Ovary (tissue), 9 donors: Measurements from ENCODE around the gene FLOT2. TPM values are rescaled to one million over a fixed set of nuclear protein-coding genes. Genes with fewer than 3 reads are reported as not detected.

Experiments used
- DNase-seq, 5 donors: peaks; one replicate each; pipeline ENCODE4 v3.0.0-alpha.2; 2019 to 2020
- H3K27ac ChIP-seq, 2 donors: fragments of 200-600 bp; one replicate each; pipeline versions ENCODE4 v1.5.1 to v1.8.0; 2019 to 2022
- H3K27me3 ChIP-seq: fragments of 200-600 bp; one replicate; pipeline ENCODE4 v1.8.0; 2022
- H3K36me3 ChIP-seq: fragments of 200-600 bp; sonication (generic); one replicate; pipeline ENCODE4 v1.5.1; 2019
- H3K4me1 ChIP-seq: one replicate; pipeline ENCODE4 v1.8.1; 2013; ENCODE audit warnings: mild to moderate bottlenecking, moderate library complexity; ENCODE audit not compliant: insufficient read depth
- H3K4me3 ChIP-seq: fragments of 200-600 bp; sonication (generic); one replicate; pipeline ENCODE4 v1.5.1; 2017
- H3K9me3 ChIP-seq, 2 donors: fragments of 200-600 bp in 1 of 2; sonication (generic) in 1 of 2; one replicate each; pipeline versions ENCODE4 v1.5.1 to v1.8.1; 2013 to 2019; ENCODE audit warnings: mild to moderate bottlenecking in 1 of 2, moderate library complexity in 1 of 2
- EP300 ChIP-seq: sonication (generic); formaldehyde crosslinking; IDR thresholded peaks from one replicate; pipeline ENCODE4 v1.6.1; 2017; ENCODE audit warnings: antibody characterized with exemption
- POLR2A ChIP-seq: fragments of 450-650 bp; IDR thresholded peaks from one replicate; pipeline ENCODE4 v1.6.1; 2017; ENCODE audit warnings: antibody characterized with exemption, mild to moderate bottlenecking, moderate library complexity
- WGBS, 3 donors: extraction: QIAGEN DNeasy Blood & Tissue Kit in 1 of 3; methylation state at CpG; one replicate each; pipeline versions ENCODE4 v1.1.5 to v1.1.7; 2013 to 2017; 5-methylcytosine and 5-hydroxymethylcytosine counted together
- intact Hi-C, 4 donors: fragments of 100-400 bp; cut with DNase I; formaldehyde crosslinking; loops; one replicate each; pipeline versions ENCODE4 v1.11.0 to v1.15.1; 2022 to 2023
- polyA plus RNA-seq, 2 donors: library from polyadenylated mRNA; stranded (reverse); fragments of 200-250 nt in 1 of 2; fragments of 350-450 nt in 1 of 2; fragmentation: Illumina TruSeq in 1 of 2; extraction: RNeasy Lipid Tissue Mini Kit (QIAGEN cat#74804) in 1 of 2; gene quantifications; one replicate each; pipeline ENCODE4 v1.2.3, GENCODE V29; 2013 to 2014
- total RNA-seq, 7 donors: library from RNA; depleted of rRNA in 2 of 7; stranded (reverse); fragments of >200 nt in 2 of 7; fragmentation: NEBNext Ultra II Directional in 3 of 7; extraction: Animal tissue kit (Norgen Biotek cat#: 25700) in 3 of 7; gene quantifications; one replicate each; pipeline versions ENCODE4 v1.1.0 to v1.2.4, GENCODE V29; 2016 to 2023
- TF ChIP-seq, protein P1 (sequence below), 3 donors: fragments of 450-650 bp in 2 of 3; fragments of 200-600 bp in 1 of 3; IDR thresholded peaks; one replicate each; pipeline versions ENCODE4 v1.5.1 to v1.8.0; 2016 to 2022; ENCODE audit warnings: antibody characterized with exemption in 3 of 3, mild to moderate bottlenecking in 1 of 3
- donor health status: DM: no; HTN: no; CAD: no; lungs with moderate emphysema.
- donor health status: DM: no; HTN: no; CAD: no.
- donor health status: Bipolar disorder and iron deficiency.
- donor health status: DM: yes; HTN: yes; CAD: no.
- donor health status: DM: no; HTN: no; CAD: no.
- donor health status: DM: yes; HTN: yes; CAD: no.

The FLOT2 gene
- total and polyA plus RNA-seq, 9 donors, result 29.3 to 82.3 (median 72.6) TPM

DNA sequence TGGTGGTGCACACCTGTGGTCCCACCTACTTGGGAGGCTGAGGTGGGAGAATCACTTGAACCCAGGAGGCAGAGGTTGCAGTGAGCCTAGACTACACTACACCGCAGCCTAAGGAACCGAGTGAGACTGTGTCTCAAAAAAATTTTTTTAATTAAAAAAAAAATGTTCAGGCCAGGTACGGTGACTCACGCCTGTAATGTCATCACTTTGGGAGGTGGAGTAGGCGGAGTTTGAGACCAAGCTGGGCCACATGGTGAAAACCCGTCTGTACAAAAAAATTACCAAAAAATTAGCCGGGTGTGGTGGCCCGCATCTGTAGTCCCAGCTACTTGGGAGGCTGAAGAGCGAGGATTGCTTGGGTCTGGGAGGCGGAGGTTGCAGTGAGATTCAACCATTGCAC lies 51.3 kb downstream of the FLOT2 start:
- H3K27ac ChIP-seq, result no peak overlapping the region
- H3K4me1 ChIP-seq, result peaks cover under 1% of the 10 kb centered on the region
- TF ChIP-seq, protein P1, sequence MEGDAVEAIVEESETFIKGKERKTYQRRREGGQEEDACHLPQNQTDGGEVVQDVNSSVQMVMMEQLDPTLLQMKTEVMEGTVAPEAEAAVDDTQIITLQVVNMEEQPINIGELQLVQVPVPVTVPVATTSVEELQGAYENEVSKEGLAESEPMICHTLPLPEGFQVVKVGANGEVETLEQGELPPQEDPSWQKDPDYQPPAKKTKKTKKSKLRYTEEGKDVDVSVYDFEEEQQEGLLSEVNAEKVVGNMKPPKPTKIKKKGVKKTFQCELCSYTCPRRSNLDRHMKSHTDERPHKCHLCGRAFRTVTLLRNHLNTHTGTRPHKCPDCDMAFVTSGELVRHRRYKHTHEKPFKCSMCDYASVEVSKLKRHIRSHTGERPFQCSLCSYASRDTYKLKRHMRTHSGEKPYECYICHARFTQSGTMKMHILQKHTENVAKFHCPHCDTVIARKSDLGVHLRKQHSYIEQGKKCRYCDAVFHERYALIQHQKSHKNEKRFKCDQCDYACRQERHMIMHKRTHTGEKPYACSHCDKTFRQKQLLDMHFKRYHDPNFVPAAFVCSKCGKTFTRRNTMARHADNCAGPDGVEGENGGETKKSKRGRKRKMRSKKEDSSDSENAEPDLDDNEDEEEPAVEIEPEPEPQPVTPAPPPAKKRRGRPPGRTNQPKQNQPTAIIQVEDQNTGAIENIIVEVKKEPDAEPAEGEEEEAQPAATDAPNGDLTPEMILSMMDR (IDR thresholded peaks at IDR 0.05), result no peak
- no peak for TF ChIP-seq POLR2A
- no peak for TF ChIP-seq EP300
- intact Hi-C loops, result loop anchor here in 1 of 4 donors (10.0 kb wide), 1 partner anchor 59 kb away; the partner anchor contains the start of gene DHRS13
- 89 to 92% (median 91%) methylated on average over 10 of the region's 10 CpGs for WGBS, 3 donors
- no peaks in the 10 kb centered on the region for H3K36me3 ChIP-seq
- H3K4me3 ChIP-seq, result no peak overlapping the region
- H3K9me3 ChIP-seq, result no peaks in the 10 kb centered on the region
- no peaks in the 10 kb centered on the region for H3K27me3 ChIP-seq
- peak in 1 of 5 donors; percentile 1 for DNase-seq

DNA sequence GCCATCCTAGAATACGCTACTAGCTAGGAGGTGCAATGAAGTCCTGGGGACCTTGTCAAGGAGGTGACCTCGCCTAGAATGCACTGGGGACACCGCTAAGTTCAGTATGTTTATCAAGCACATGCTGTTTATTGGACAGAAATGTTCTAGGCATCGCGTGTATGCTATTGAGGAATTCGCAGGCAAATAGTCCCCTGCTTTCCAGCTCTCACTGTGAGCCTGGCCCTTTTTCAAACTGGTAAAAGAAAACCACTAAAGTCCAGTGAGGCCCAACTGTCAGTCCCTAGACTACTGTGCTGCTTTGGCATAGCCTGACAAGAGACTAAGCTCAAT lies 53.8 kb downstream of the FLOT2 start:
- Histone ChIP-seq H3K4me3 (no peak overlapping the region), H3K9me3 (no peaks in the 10 kb centered on the region), H3K4me1 (peaks cover 2% of the 10 kb centered on the region), H3K27ac (no peak overlapping the region), H3K27me3 (no peaks in the 10 kb centered on the region), H3K36me3 (no peaks in the 10 kb centered on the region)
- TF ChIP-seq, protein P1 (IDR thresholded peaks at IDR 0.05), result no peak
- no peak for TF ChIP-seq POLR2A
- TF ChIP-seq EP300, result no peak
- intact Hi-C loops, result loop anchor here in 1 of 4 donors (2.0 to 10.0 kb wide), 2 partner anchors 35 to 61 kb away; partner anchors contain the start of gene DHRS13
- DNase-seq, result peak in 1 of 5 donors; percentile 3
- 90 to 93% (median 92%) methylated on average over 6 of the region's 6 CpGs for WGBS, 3 donors

DNA sequence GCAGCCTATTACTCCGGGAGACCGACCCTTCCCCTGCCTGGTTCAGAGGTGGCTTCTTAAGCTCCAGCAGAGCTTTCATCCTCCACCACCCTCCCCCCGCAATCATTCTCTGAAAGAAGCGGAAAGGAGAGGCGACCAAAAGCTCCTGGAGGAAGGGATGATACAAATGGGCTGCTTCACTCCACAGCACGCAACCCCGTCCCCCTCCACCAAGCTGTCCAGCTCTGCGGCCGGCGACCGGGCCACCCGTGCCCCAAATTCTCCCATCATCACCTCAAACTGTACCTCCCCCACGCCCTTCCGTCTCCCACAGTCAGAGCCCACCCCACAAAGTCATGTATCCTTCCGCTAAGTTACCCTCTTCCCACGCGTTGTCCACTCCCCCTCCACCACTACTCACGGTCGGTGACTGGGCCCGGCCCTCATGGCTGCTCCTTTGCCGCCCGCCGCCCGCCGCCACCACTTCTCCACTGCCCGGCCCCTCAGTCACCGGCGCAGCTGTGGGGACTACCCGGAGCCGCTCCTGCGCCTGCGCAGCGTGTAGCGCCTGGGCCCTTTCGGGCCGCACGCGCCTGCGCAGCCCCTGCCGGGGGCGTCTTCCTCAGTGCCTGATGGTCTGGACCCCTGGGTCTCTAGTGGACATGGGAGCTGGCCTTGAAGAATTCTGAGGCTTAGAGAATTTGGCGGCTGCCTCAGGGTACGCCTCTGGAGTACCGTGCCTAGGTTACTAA lies 55.1 kb downstream of the FLOT2 start, which contains the start of gene FAM222B:
Gene FAM222B (minus strand): TSS at position 509 of the 731 bp plus-strand sequence. CDS start 76,123 bp downstream, outside the sequence.
- 0 to 1% (median 0%) methylated on average over 44 of the region's 44 CpGs for WGBS, 3 donors
- peak; percentile 75 to 88 (median 80) for DNase-seq
- intact Hi-C loops, result loop anchor here in 1 of 4 donors (2.0 to 10.0 kb wide), 2 partner anchors 34 to 62 kb away; partner anchors contain the start of gene DHRS13

DNA sequence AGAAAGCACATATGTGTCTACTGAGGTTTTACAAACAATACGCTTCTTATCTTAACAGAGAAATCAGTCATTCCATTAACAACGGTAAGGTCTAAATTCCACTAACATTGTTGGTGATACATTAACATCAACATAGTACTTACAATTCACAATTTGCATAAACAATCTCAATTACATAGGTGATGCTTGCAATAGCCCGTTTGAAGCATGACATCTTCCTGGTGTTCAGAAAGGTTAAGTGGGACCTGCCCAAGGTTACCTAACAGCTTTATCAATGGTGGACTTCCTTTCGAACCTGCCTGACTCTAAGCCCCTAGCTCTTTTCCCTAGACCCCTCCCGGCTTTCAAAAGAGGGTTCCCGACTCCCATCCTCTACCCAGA lies 55.6 kb downstream of the FLOT2 start:
- no peak overlapping the region for H3K27ac ChIP-seq
- intact Hi-C loops, result loop anchor here in 1 of 4 donors (2.0 to 10.0 kb wide), 2 partner anchors 33 to 63 kb away; partner anchors contain the start of gene DHRS13
- peak overlapping the region; percentile 85 for H3K4me3 ChIP-seq
- H3K27me3 ChIP-seq, result no peaks in the 10 kb centered on the region
- H3K36me3 ChIP-seq, result no peaks in the 10 kb centered on the region
- H3K9me3 ChIP-seq, result no peaks in the 10 kb centered on the region
- no peak for TF ChIP-seq POLR2A
- TF ChIP-seq, protein P1 (IDR thresholded peaks at IDR 0.05), result no peak
- H3K4me1 ChIP-seq, result peaks cover 2% of the 10 kb centered on the region
- no peak for DNase-seq
- WGBS, 3 donors, result 0 to 2% (median 1%) methylated on average over 6 of the region's 6 CpGs

More for the DNA sequence above, 55.1 kb downstream of the FLOT2 start, which contains the start of gene FAM222B:
- H3K27ac ChIP-seq, result peak within 1 kb of the TSS in 1 of 2 donors; percentile 62
- H3K36me3 ChIP-seq, result no peaks in the 10 kb centered on the region
- TF ChIP-seq POLR2A, result peak; percentile 62
- TF ChIP-seq EP300, result no peak
- TF ChIP-seq, protein P1 (IDR thresholded peaks at IDR 0.05), result no peak
- H3K4me1 ChIP-seq, result peaks cover 2% of the 10 kb centered on the region
- H3K27me3 ChIP-seq, result no peaks in the 10 kb centered on the region
- peak within 1 kb of the TSS; percentile 85 for H3K4me3 ChIP-seq
- H3K9me3 ChIP-seq, result no peaks in the 10 kb centered on the region
